Loucy (cell line): ENCODE measurements around the gene CDNF.

Experiments used
- H2AFZ ChIP-seq: fragments of 200-600 bp; sonication (generic); 2 replicates; pipeline ENCODE4 v1.6.0; 2016; ENCODE audit warnings: antibody characterized with exemption, mild to moderate bottlenecking, low read length, moderate library complexity
- H3F3A ChIP-seq: fragments of 200-600 bp; 2 replicates; pipeline ENCODE4 v1.6.0; 2016; ENCODE audit warnings: antibody characterized with exemption, low read depth, mild to moderate bottlenecking
- H3K27me3 ChIP-seq: fragments of 200-600 bp; sonication (generic); 2 replicates; pipeline ENCODE4 v1.6.1; 2014; ENCODE audit warnings: low read length, mild to moderate bottlenecking; ENCODE audit not compliant: insufficient read depth, poor library complexity, severe bottlenecking
- H3K36me3 ChIP-seq: fragments of 200-600 bp; sonication (generic); 2 replicates; pipeline ENCODE4 v1.6.1; 2016; ENCODE audit warnings: low read length; ENCODE audit not compliant: insufficient read depth
- H3K4me1 ChIP-seq: fragments of 200-600 bp; sonication (generic); 2 replicates; pipeline ENCODE4 v1.5.1; 2014; ENCODE audit warnings: low read length, mild to moderate bottlenecking; ENCODE audit not compliant: insufficient read depth, poor library complexity, severe bottlenecking
- H3K4me2 ChIP-seq: fragments of 200-600 bp; sonication (generic); 2 replicates; pipeline ENCODE4 v1.6.0; 2014; ENCODE audit warnings: antibody characterized with exemption, low read length, low read depth, mild to moderate bottlenecking; ENCODE audit not compliant: poor library complexity, severe bottlenecking
- H3K4me3 ChIP-seq: fragments of 200-600 bp; sonication (generic); 2 replicates; pipeline ENCODE4 v1.5.1; 2014; ENCODE audit warnings: low read length, mild to moderate bottlenecking, mixed read lengths; ENCODE audit not compliant: poor library complexity, severe bottlenecking
- H3K79me2 ChIP-seq: fragments of 200-600 bp; sonication (generic); 2 replicates; pipeline ENCODE4 v1.6.1; 2014; ENCODE audit warnings: low read length; ENCODE audit not compliant: insufficient read depth
- H3K9ac ChIP-seq: fragments of 200-600 bp; sonication (generic); 2 replicates; pipeline ENCODE4 v1.6.0; 2014; ENCODE audit warnings: mild to moderate bottlenecking, low read depth, low read length, moderate library complexity; ENCODE audit not compliant: poor library complexity, severe bottlenecking
- H3K9me2 ChIP-seq: fragments of 200-600 bp; sonication (generic); replicated peaks from 2 replicates; pipeline ENCODE4 v1.6.1; 2016; ENCODE audit warnings: low read depth, low read length, mixed read lengths
- H3K9me3 ChIP-seq: fragments of 200-600 bp; sonication (generic); 2 replicates; pipeline ENCODE4 v1.6.1; 2014; ENCODE audit warnings: mild to moderate bottlenecking, antibody characterized with exemption, low read length, low read depth; ENCODE audit not compliant: insufficient read depth
- H4K20me1 ChIP-seq: fragments of 200-600 bp; sonication (generic); 2 replicates; pipeline ENCODE4 v1.6.0; 2014; ENCODE audit warnings: antibody characterized with exemption, low read length, mild to moderate bottlenecking; ENCODE audit not compliant: insufficient read depth, poor library complexity, severe bottlenecking
- EZH2phosphoT487 ChIP-seq: fragments of 200-600 bp; IDR thresholded peaks from 2 replicates; pipeline ENCODE4 v1.6.1; 2018; ENCODE audit warnings: antibody characterized with exemption, mild to moderate bottlenecking, moderate library complexity, borderline replicate concordance
- TF ChIP-seq, protein P1 (sequence below): fragments of 200-600 bp; sonication (generic); conservative IDR thresholded peaks from 2 replicates; pipeline ENCODE4 v1.5.1; 2014; ENCODE audit warnings: mild to moderate bottlenecking, antibody characterized with exemption, low read length

CDNF gene

DNA sequence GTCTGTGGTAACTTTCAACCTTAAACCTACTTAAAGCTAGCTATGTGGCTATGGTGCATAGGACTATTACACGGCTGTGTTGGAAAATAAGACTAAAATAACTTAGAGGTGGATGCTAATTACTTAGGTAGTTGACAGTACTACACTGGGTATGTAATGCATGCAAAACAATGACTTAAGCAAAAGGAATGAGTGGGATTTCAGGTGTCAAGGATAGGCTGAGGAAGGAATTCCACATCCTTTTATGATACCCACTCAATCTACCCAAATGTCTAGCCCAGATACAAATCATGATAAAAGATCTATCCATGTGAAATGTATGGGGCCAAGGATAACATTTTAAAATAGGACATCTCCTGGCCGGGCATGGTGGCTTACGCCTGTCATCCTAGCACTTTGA, 13.9 kb downstream of the CDNF start:
- Histone ChIP-seq H3K4me1 (no peaks in the 10 kb centered on the region), H3F3A (no peaks in the 10 kb centered on the region), H3K9me2 (no peaks in the 10 kb centered on the region), H3K4me2 (no peak overlapping the region), H3K9me3 (no peaks in the 10 kb centered on the region), H3K9ac (no peak overlapping the region), H3K27me3 (no peaks in the 10 kb centered on the region), H3K4me3 (no peak overlapping the region), H2AFZ (no peak overlapping the region), H3K36me3 (no peaks in the 10 kb centered on the region), H3K79me2 (no peaks in the 10 kb centered on the region), H4K20me1 (no peaks in the 10 kb centered on the region)
- TF ChIP-seq, protein P1, sequence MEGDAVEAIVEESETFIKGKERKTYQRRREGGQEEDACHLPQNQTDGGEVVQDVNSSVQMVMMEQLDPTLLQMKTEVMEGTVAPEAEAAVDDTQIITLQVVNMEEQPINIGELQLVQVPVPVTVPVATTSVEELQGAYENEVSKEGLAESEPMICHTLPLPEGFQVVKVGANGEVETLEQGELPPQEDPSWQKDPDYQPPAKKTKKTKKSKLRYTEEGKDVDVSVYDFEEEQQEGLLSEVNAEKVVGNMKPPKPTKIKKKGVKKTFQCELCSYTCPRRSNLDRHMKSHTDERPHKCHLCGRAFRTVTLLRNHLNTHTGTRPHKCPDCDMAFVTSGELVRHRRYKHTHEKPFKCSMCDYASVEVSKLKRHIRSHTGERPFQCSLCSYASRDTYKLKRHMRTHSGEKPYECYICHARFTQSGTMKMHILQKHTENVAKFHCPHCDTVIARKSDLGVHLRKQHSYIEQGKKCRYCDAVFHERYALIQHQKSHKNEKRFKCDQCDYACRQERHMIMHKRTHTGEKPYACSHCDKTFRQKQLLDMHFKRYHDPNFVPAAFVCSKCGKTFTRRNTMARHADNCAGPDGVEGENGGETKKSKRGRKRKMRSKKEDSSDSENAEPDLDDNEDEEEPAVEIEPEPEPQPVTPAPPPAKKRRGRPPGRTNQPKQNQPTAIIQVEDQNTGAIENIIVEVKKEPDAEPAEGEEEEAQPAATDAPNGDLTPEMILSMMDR = no peak
- no peak for TF ChIP-seq EZH2phosphoT487

DNA sequence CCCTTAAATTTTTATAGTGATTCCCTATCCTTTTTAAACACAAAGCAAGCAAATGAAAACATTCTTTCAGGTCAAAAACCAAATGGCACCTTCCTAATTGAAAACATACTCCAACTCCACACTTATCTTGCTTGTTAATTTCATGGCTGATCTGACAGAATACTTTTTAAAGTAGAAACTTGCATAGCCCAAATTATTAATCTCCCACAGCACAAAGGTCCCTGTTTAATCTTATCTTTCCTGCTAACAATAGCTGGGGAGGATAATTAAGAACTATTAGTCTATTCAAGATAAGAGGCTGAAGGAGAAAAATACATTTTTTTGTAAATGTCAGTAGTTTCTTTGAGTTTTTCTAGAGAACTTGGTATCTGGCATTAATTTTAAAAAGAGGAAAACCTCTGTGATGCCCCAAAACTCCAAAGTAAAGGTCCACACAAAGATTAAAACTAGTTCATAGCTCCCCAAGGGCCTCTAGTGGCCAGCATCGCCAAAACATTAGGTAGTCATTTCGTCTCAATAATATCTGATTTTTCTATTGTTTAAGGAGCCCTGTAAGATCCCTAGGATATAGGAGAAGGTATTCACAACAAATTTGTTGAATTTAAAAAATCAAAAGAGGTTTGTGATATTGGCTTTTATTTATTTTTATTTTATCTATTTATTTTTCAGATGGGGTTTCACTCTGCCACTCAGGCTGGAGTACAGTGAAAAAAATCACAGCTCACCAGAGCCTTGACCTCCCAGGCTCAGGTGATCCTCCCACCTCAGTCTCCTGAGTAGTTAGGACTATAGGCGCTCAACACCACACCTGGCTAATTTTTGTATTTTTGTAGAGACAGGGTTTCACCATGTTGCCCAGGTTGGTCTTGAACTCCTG, 14.7 kb downstream of the CDNF start:
- no peaks in the 10 kb centered on the region for H4K20me1 ChIP-seq
- no peaks in the 10 kb centered on the region for H3F3A ChIP-seq
- no peak overlapping the region for H2AFZ ChIP-seq
- no peaks in the 10 kb centered on the region for H3K9me3 ChIP-seq
- H3K4me1 ChIP-seq = no peaks in the 10 kb centered on the region
- H3K4me2 ChIP-seq = no peak overlapping the region
- no peaks in the 10 kb centered on the region for H3K27me3 ChIP-seq
- no peaks in the 10 kb centered on the region for H3K36me3 ChIP-seq
- no peak overlapping the region for H3K9ac ChIP-seq
- H3K79me2 ChIP-seq = no peaks in the 10 kb centered on the region
- no peak for TF ChIP-seq EZH2phosphoT487
- TF ChIP-seq, protein P1 = peak; percentile 83
- no peaks in the 10 kb centered on the region for H3K9me2 ChIP-seq
- no peak overlapping the region for H3K4me3 ChIP-seq

DNA sequence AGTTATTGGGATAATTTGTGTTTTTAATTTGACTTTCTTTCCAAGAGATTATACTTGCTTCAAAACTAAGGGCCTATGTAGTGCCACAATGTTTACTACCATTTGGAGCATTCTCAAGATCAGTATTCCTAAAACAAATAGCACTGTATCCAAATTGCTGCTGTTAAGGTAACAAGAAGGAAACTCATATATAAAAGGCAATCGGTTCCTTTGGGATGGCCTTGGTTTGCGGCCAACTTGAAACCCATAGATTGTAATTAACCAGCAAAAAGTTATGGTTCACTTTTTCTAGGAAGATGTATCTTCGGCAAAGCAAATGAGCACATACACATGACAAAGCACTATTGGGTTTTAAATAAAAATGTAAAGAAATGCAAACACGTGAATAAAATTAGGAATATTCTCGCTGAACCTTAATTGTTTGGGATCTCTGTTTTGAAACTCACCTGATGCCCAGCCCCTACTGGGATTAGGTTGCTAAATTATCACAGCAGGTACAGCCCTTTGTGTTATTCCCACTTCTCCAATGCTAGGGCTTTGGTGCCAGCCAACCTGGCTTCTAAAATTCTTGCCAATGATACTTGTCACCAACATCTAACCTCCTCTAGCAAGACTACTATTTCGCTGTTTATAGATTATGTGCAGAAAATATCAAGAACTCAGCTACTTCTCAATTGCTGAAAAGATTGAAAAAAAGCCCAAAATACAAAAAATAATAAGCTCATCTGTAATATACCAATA, 16.0 kb downstream of the CDNF start:
- H3K4me1 ChIP-seq = no peaks in the 10 kb centered on the region
- no peak overlapping the region for H3K4me3 ChIP-seq
- no peaks in the 10 kb centered on the region for H3K27me3 ChIP-seq
- H3K9me3 ChIP-seq = no peaks in the 10 kb centered on the region
- no peaks in the 10 kb centered on the region for H3K9me2 ChIP-seq
- TF ChIP-seq, protein P1 = no peak
- TF ChIP-seq EZH2phosphoT487 = no peak
- no peaks in the 10 kb centered on the region for H3F3A ChIP-seq
- H3K9ac ChIP-seq = no peak overlapping the region
- H3K36me3 ChIP-seq = no peaks in the 10 kb centered on the region
- H4K20me1 ChIP-seq = no peaks in the 10 kb centered on the region
- H3K4me2 ChIP-seq = no peak overlapping the region
- H3K79me2 ChIP-seq = no peaks in the 10 kb centered on the region
- no peak overlapping the region for H2AFZ ChIP-seq
